Prostate gland (tissue), 2 donors: ENCODE data around the gene NPTXR.

Experiments used
- CTCF ChIP-seq, 4 experiments: fragments of 200-600 bp in 2 of 4; fragments of 450-650 bp in 2 of 4; sonication (generic) in 2 of 4; IDR thresholded peaks; 1 replicate in 3 of 4; 2 replicates in 1 of 4; pipeline ENCODE4 v1.5.1; 2016 to 2019; ENCODE audit warnings: antibody characterized with exemption in 4 of 4, mild to moderate bottlenecking in 2 of 4, moderate library complexity in 2 of 4
- POLR2A ChIP-seq: fragments of 450-650 bp; IDR thresholded peaks from one replicate; pipeline ENCODE4 v1.6.1; 2016; ENCODE audit warnings: antibody characterized with exemption, mild to moderate bottlenecking

GRCh38 chr22:38770257-38770949 lies 73.4 kb downstream of the NPTXR start:
- TF ChIP-seq CTCF (IDR thresholded peaks at IDR 0.05) (no peak), POLR2A (no peak)
